Testis (tissue), 3 donors: ENCODE data around the gene MASP1. TPM values are rescaled to one million over a fixed set of nuclear protein-coding genes. Genes with fewer than 3 reads are reported as not detected.
A peak's percentile ranks its signal among the peaks of the same experiment; 100 is the strongest.

Experiments used
- DNase-seq: peaks from one replicate; pipeline ENCODE4 v3.0.0-alpha.2; 2019
- H3K27ac ChIP-seq, 2 donors: fragments of 200-600 bp; sonication (generic); one replicate each; pipeline ENCODE4 v1.5.1; 2019
- H3K27me3 ChIP-seq: fragments of 200-600 bp; sonication (generic); one replicate; pipeline ENCODE4 v1.5.1; 2019
- H3K36me3 ChIP-seq: fragments of 200-600 bp; sonication (generic); one replicate; pipeline ENCODE4 v1.5.1; 2017; ENCODE audit warnings: low read depth; ENCODE audit errors: missing control alignments
- H3K4me1 ChIP-seq: fragments of 200-600 bp; sonication (generic); one replicate; pipeline ENCODE4 v1.5.1; 2019
- H3K4me3 ChIP-seq, 2 donors: fragments of 200-600 bp; sonication (generic); one replicate each; pipeline ENCODE4 v1.5.1; 2017 to 2019
- H3K9me3 ChIP-seq: fragments of 200-600 bp; sonication (generic); one replicate; pipeline ENCODE4 v1.5.1; 2017
- CTCF ChIP-seq, 3 experiments: fragments of 450-650 bp in 2 of 3; fragments of 200-600 bp in 1 of 3; sonication (generic) in 1 of 3; IDR thresholded peaks; one replicate each; pipeline ENCODE4 v1.5.1; 2016 to 2019; ENCODE audit warnings: antibody characterized with exemption in 3 of 3, mild to moderate bottlenecking in 2 of 3, moderate library complexity in 1 of 3
- POLR2A ChIP-seq: fragments of 450-650 bp; IDR thresholded peaks from one replicate; pipeline ENCODE4 v1.6.1; 2017; ENCODE audit warnings: antibody characterized with exemption, mild to moderate bottlenecking, moderate library complexity
- WGBS, 2 donors: methylation state at CpG; one replicate each; pipeline ENCODE4 v1.1.5; 2018; 5-methylcytosine and 5-hydroxymethylcytosine counted together
- intact Hi-C: fragments of 100-400 bp; cut with DNase I; formaldehyde crosslinking; loops from one replicate; pipeline ENCODE4 v1.15.1; 2023; ENCODE audit warnings: low total_unique reads
- polyA plus RNA-seq: library from polyadenylated mRNA; stranded (reverse); fragments of 350-450 nt; fragmentation: Illumina TruSeq; extraction: RNeasy Lipid Tissue Mini Kit (QIAGEN cat#74804); gene quantifications from one replicate; pipeline ENCODE4 v1.2.3, GENCODE V29; 2014; ENCODE audit warnings: low read depth, low replicate concordance; ENCODE audit not compliant: insufficient read depth
- total RNA-seq, 2 donors: library from RNA; depleted of rRNA; stranded (reverse); fragments of >200 nt; gene quantifications; one replicate each; pipeline ENCODE4 v1.2.3, GENCODE V29; 2016

MASP1 gene
- total and polyA plus RNA-seq, 3 donors from 2014 or later: 0.55 to 3.6 (median 2.8) TPM

DNA sequence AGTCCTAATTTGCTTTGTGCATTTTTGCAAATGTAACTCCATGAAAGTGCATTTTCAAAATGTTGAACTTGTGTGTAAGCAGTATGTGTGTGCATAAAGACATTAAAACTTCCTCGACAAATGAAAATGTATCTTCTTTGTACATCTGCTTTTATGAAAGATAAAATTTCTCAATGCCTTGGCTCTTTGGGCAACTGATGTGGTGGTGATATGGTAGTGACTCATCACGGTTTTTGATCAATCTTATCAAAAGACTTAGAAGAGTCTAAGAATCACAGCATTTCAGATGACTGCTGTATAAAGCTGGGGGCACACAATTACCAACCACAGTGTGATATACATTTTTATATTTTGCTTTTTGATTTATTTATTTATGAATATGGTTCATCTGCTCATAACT is 5.4 kb upstream of the MASP1 start:
- WGBS, 2 donors: 90 to 94% methylated on average over 2 of the region's 2 CpGs
- intact Hi-C loops: no loop called here
- no peak for DNase-seq
- TF ChIP-seq CTCF (IDR thresholded peaks at IDR 0.05) (no peak), POLR2A (no peak)
- Histone ChIP-seq H3K4me3 (no peak overlapping the region), H3K27ac (no peak overlapping the region), H3K27me3 (no peaks in the 10 kb centered on the region), H3K4me1 (no peaks in the 10 kb centered on the region), H3K36me3 (no peaks in the 10 kb centered on the region), H3K9me3 (no peaks in the 10 kb centered on the region)

DNA sequence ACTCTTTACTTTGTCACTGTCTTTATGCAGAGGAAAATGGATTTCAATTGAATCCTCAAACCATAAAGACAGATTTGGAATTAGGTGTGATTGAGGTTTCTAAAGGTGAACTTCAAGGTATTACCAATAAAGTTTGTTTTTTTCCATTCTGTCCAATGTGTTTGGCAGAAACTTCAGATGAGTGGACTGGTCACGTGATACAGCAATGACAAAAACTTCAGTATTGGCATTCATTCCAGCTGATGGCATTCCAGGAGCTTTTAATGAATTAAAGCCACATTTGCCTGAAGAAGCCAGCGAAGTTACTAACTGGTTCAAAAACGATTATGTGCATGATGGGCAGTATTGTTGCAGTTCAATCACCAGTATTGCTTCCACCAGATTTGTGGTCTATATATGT is 4.5 kb upstream of the MASP1 start:
- Histone ChIP-seq H3K4me3 (no peak overlapping the region), H3K27ac (no peak overlapping the region), H3K4me1 (peaks cover 7% of the 10 kb centered on the region), H3K9me3 (no peaks in the 10 kb centered on the region), H3K27me3 (no peaks in the 10 kb centered on the region), H3K36me3 (no peaks in the 10 kb centered on the region)
- WGBS, 2 donors: 82 to 84% methylated on average over 3 of the region's 3 CpGs
- TF ChIP-seq CTCF (IDR thresholded peaks at IDR 0.05) (no peak), POLR2A (no peak)
- DNase-seq: no peak
- intact Hi-C loops: no loop called here

GRCh38 chr3:187295316-187296034 is 3.9 kb upstream of the MASP1 start:
- Histone ChIP-seq H3K4me3 (no peak overlapping the region), H3K27ac (no peak overlapping the region), H3K4me1 (peaks cover 8% of the 10 kb centered on the region), H3K36me3 (no peaks in the 10 kb centered on the region), H3K27me3 (no peaks in the 10 kb centered on the region), H3K9me3 (no peaks in the 10 kb centered on the region)
- peak in 1 of 3 experiments; percentile 19 for TF ChIP-seq CTCF (IDR thresholded peaks at IDR 0.05)
- no peak for TF ChIP-seq POLR2A
- DNase-seq: no peak
- intact Hi-C loops: no loop called here
- WGBS, 2 donors: 81 to 83% methylated on average over 6 of the region's 6 CpGs

DNA sequence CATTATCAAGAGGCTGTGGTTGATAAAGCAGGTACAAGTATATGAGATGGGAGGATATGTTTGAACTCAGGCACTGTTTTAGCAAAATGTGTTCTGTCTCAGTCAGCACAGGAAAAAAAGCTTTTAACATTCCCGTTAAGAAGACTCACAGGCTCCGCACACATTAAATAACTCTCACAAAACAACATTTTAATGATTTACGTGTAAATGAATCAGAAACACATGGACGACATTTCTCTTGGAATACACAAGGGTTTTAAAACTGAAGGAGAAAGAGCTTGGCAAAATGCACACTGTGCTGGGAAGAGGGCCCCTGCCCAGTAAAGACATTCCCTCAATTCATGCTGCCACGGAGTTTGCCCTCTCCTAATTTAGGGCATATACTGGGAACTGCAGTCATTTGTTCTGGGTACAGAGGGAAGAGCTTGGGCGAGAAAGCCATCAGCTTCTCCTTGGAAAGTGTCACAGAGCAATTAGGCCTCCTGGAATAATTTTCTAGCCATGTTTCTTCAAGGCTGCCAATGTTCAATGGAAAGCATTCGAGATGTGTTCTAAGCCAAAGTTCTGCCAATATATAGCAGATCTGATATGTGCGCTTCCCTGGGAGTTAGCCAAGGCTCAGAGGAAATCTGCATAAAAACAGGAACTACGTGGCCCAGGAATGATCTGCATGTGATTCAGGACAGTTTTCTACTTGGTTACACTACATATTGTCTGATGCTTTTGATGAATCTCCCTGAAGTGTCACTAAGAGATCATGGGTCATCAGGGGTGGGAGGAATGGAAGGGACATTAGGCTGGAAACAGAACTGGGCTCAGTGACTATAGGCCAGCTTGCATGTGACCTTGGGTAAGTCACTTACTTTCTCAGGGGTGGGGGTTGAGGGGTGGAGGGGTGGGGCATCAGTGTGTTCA is 2.2 kb upstream of the MASP1 start:
- intact Hi-C loops: no loop called here
- TF ChIP-seq CTCF (IDR thresholded peaks at IDR 0.05): no peak
- TF ChIP-seq POLR2A: no peak
- WGBS, 2 donors: 82% methylated on average over 9 of the region's 9 CpGs
- Histone ChIP-seq H3K27me3 (no peaks in the 10 kb centered on the region), H3K4me1 (peaks cover 8% of the 10 kb centered on the region), H3K27ac (no peak overlapping the region), H3K9me3 (no peaks in the 10 kb centered on the region), H3K36me3 (no peaks in the 10 kb centered on the region), H3K4me3 (no peak overlapping the region)
- DNase-seq: no peak
